Karpas-422 (cell line): Measurements from ENCODE around the gene RNF141. TPM values are rescaled to one million over a fixed set of nuclear protein-coding genes. Genes with fewer than 3 reads are reported as not detected.

ENCODE experiments used
- DNase-seq: peaks from one replicate; pipeline ENCODE4 v3.0.0-alpha.2; 2015
- H2AFZ ChIP-seq: fragments of 200-600 bp; sonication (generic); 2 replicates; pipeline ENCODE4 v1.6.1; 2014; ENCODE audit warnings: antibody characterized with exemption, low read length, mixed read lengths
- H3K27ac ChIP-seq: fragments of 200-600 bp; sonication (generic); 2 replicates; pipeline ENCODE4 v1.5.1; 2014; ENCODE audit warnings: mild to moderate bottlenecking, low read length, moderate library complexity
- H3K27me3 ChIP-seq: fragments of 200-600 bp; sonication (generic); 2 replicates; pipeline ENCODE4 v1.6.1; 2014; ENCODE audit warnings: low read length, mixed read lengths
- H3K36me3 ChIP-seq: fragments of 200-600 bp; sonication (generic); 2 replicates; pipeline ENCODE4 v1.6.1; 2014; ENCODE audit warnings: low read length, mixed read lengths; ENCODE audit not compliant: insufficient read depth
- H3K4me1 ChIP-seq: fragments of 200-600 bp; sonication (generic); 2 replicates; pipeline ENCODE4 v1.6.1; 2014; ENCODE audit warnings: mild to moderate bottlenecking, low read length, mixed read lengths
- H3K4me2 ChIP-seq: fragments of 200-600 bp; sonication (generic); 2 replicates; pipeline ENCODE4 v1.6.1; 2014; ENCODE audit warnings: low read length, low read depth, mild to moderate bottlenecking; ENCODE audit not compliant: poor library complexity, severe bottlenecking
- H3K4me3 ChIP-seq: fragments of 200-600 bp; sonication (generic); 2 replicates; pipeline ENCODE4 v1.5.1; 2014; ENCODE audit warnings: mild to moderate bottlenecking, antibody characterized with exemption, low read length, mixed read lengths
- H3K79me2 ChIP-seq: fragments of 200-600 bp; sonication (generic); 2 replicates; pipeline ENCODE4 v1.6.1; 2014; ENCODE audit warnings: mild to moderate bottlenecking, low read length, mixed read lengths
- H3K9ac ChIP-seq: fragments of 200-600 bp; sonication (generic); 2 replicates; pipeline ENCODE4 v1.6.0; 2014; ENCODE audit warnings: low read length
- H3K9me2 ChIP-seq: fragments of 200-600 bp; sonication (generic), shearing (Covaris generic); replicated peaks from 2 replicates; pipeline ENCODE4 v1.6.0; 2014; ENCODE audit warnings: mild to moderate bottlenecking, low read length, moderate library complexity; ENCODE audit not compliant: insufficient read depth
- H3K9me3 ChIP-seq: fragments of 300-700, 200-600 bp; sonication (generic); 2 replicates; pipeline ENCODE4 v1.6.1; 2014; ENCODE audit warnings: low read length, mixed read lengths
- H4K20me1 ChIP-seq: fragments of 200-600 bp; sonication (generic); 2 replicates; pipeline ENCODE4 v1.6.1; 2014; ENCODE audit warnings: mild to moderate bottlenecking, antibody characterized with exemption, low read length, low read depth; ENCODE audit not compliant: insufficient read depth
- total RNA-seq: library from RNA; depleted of rRNA; stranded (reverse); fragments of >200 nt; shearing (Covaris generic); gene quantifications from 2 replicates; pipeline ENCODE4 v1.2.3, GENCODE V29; 2014; ENCODE audit warnings: low replicate concordance

RNF141 gene
- total RNA-seq, 1 experiment from 2014 or later, result 12.2 TPM

DNA sequence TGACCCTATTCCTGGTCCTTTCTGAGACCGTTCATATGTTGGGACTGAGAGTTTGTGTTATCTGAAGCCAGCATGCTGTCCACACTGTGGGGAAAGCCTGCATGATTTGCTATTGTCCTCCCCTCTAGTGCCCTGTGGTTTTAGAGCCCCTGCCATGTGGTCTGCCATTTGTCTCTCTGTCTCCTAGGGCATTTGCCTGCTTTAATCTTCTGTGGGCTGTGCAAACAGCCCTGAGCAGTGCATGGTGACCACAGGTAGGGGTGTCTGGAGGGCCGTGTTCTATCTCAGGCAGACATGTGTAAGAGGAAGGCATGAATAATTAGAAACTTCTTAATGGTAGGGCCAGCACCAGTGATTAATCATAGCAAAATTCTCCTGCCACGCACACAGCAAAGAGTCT is 62.9 kb downstream of the RNF141 start:
- H3K9me3 ChIP-seq, result no peaks in the 10 kb centered on the region
- DNase-seq, result no peak
- no peaks in the 10 kb centered on the region for H3K79me2 ChIP-seq
- H3K27me3 ChIP-seq, result no peaks in the 10 kb centered on the region
- peaks cover 25% of the 10 kb centered on the region for H3K4me1 ChIP-seq
- no peaks in the 10 kb centered on the region for H3K36me3 ChIP-seq
- H3K9me2 ChIP-seq, result no peaks in the 10 kb centered on the region
- no peaks in the 10 kb centered on the region for H4K20me1 ChIP-seq
- H3K4me3 ChIP-seq, result no peak overlapping the region; the same call in 1 of the 2 replicates
- peak overlapping the region; percentile 41 for H3K4me2 ChIP-seq
- H3K9ac ChIP-seq, result peak overlapping the region; percentile 25; the same call in 1 of the 2 replicates
- peak overlapping the region; percentile 50 for H3K27ac ChIP-seq
- no peak overlapping the region for H2AFZ ChIP-seq

DNA sequence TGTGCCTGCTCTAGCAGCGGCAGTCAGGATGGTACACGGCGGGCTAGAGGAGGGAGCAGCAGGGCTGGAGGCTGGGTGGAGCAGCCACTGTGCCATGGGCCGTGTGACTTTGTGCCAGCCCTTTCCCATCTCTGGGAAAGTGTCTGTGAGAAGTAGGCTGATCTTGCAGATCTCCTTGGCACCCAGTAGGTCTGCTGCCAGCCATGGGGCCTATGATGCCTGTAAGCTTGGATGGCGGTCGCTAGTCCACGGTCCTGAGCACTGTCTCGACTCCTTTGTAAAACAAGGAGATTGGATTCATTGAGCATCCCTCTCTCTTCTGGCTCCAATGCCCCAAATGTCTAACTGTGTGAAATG is 63.3 kb downstream of the RNF141 start:
- Histone ChIP-seq H3K36me3 (no peaks in the 10 kb centered on the region), H3K9me2 (no peaks in the 10 kb centered on the region), H3K4me2 (peak overlapping the region; percentile 41), H2AFZ (no peak overlapping the region), H3K27me3 (no peaks in the 10 kb centered on the region), H3K9ac (peak overlapping the region; percentile 25; the same call in 1 of the 2 replicates), H3K9me3 (no peaks in the 10 kb centered on the region), H4K20me1 (no peaks in the 10 kb centered on the region), H3K4me1 (peaks cover 25% of the 10 kb centered on the region), H3K4me3 (no peak overlapping the region; the same call in 1 of the 2 replicates), H3K27ac (peak overlapping the region; percentile 50), H3K79me2 (no peaks in the 10 kb centered on the region)
- no peak for DNase-seq

DNA sequence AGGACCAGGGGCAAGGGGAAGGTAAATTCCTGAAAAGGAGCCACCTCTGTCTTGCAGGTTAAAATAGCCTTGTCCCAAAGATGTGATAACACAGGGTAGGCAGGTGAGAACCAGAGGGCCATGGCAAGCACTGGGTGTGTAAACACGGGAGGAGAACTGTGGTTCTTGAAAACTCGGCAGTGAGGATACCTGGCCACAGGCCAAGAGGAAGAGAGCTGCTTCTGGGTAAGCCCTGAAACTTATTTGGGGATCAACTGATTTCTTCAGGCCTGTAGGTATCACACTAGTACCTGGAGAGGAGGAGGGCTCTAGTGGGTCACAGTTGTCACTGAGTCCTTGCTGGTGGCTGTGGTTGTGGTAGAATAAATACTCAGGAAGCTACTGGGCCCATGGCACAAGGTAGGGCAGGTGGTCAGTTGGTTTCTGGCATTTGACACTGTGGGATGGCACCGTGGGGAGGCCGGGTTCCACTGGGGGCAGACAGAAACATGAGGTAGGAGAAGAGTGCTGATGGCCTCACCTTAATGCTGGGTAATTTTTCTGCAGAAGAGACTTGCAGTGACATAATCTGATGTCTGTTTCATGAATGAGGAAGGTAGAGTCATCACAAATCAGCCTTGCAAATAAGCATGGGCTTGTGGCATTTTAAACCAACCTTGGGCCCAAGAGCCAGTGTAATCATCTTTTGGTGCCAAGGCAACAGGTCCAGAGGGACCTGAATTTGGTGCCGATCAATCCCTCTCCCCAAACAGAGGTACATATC is 63.9 kb downstream of the RNF141 start:
- H3K79me2 ChIP-seq, result no peaks in the 10 kb centered on the region
- no peaks in the 10 kb centered on the region for H3K9me3 ChIP-seq
- H3K4me1 ChIP-seq, result peaks cover 25% of the 10 kb centered on the region
- no peaks in the 10 kb centered on the region for H3K27me3 ChIP-seq
- no peaks in the 10 kb centered on the region for H4K20me1 ChIP-seq
- H3K9me2 ChIP-seq, result no peaks in the 10 kb centered on the region
- no peak overlapping the region for H2AFZ ChIP-seq
- DNase-seq, result peak; percentile 55
- H3K4me3 ChIP-seq, result no peak overlapping the region; the same call in 1 of the 2 replicates
- peak overlapping the region; percentile 25; the same call in 1 of the 2 replicates for H3K9ac ChIP-seq
- peak overlapping the region; percentile 41 for H3K4me2 ChIP-seq
- no peaks in the 10 kb centered on the region for H3K36me3 ChIP-seq
- peak overlapping the region; percentile 50 for H3K27ac ChIP-seq

DNA sequence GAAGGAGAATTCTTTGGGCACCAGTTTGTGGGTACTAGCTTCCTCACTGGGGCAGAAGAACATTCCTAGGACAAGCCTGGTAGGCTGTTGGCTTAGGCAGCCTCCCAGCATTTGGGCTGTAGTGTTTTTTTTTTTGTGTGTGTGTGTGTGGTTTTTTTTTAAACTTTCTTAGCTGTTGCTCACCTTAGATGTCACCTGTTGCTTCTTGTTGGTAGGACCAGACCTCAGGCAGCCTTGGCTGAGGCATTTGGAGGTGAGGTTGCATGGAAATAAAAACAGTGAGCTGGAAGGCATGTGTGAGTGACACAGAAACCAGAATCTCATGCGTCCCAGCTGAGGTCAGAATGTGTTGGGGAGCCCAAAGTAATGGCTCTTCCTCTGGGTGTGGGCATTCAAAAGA is 64.6 kb downstream of the RNF141 start:
- Histone ChIP-seq H3K36me3 (no peaks in the 10 kb centered on the region), H3K4me3 (no peak overlapping the region), H4K20me1 (no peaks in the 10 kb centered on the region), H3K79me2 (no peaks in the 10 kb centered on the region), H3K9ac (no peak overlapping the region), H3K9me3 (no peaks in the 10 kb centered on the region), H3K9me2 (no peaks in the 10 kb centered on the region), H3K27ac (no peak overlapping the region), H3K4me2 (no peak overlapping the region), H2AFZ (no peak overlapping the region), H3K4me1 (peaks cover 25% of the 10 kb centered on the region), H3K27me3 (no peaks in the 10 kb centered on the region)
- DNase-seq, result no peak

DNA sequence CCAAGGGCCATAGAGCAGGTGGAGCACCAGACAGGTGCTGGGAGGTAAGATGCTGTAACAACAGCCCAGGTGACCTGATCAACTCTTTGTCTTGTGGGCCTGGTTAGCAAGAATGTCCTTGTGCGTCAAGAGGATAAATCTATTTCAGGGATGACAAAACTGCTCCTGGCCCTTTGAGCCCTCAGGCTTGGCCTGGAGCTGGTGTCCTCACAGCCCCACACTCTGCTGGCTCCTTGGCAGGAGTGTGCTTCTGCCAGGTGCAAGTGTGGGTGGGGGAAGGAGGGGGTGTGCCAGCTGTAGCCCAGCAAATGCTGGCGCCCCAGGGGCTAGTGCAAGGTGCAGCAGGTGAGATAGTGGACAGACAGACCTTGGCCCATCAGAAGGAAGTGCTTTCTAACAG is 66.4 kb downstream of the RNF141 start:
- H3K9ac ChIP-seq, result no peak overlapping the region
- no peak overlapping the region for H3K27ac ChIP-seq
- H3K4me3 ChIP-seq, result no peak overlapping the region
- H4K20me1 ChIP-seq, result no peaks in the 10 kb centered on the region
- H3K36me3 ChIP-seq, result no peaks in the 10 kb centered on the region
- no peaks in the 10 kb centered on the region for H3K27me3 ChIP-seq
- no peaks in the 10 kb centered on the region for H3K9me3 ChIP-seq
- no peak overlapping the region for H2AFZ ChIP-seq
- no peaks in the 10 kb centered on the region for H3K79me2 ChIP-seq
- no peak for DNase-seq
- no peaks in the 10 kb centered on the region for H3K9me2 ChIP-seq
- no peak overlapping the region for H3K4me2 ChIP-seq
- peaks cover 25% of the 10 kb centered on the region for H3K4me1 ChIP-seq

DNA sequence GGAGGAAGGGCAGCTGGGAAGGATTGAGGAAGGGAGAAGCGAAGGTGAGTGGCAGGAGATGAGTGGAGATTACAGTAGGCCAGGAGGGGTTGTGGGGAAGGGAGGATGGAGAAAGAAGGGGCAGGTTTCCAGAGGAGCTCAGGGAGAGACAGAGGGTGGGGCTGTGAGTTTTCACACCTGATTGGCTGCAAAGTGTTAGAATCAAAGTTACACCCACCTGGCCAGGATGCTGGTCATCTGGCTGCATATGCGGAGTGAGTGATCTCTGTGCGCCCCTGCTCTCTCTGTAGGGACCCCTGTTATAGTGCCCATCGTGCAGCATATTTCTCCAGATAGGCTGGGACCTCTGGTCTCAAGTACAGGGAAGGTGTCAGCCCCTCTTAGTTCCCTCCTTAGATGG is 67.6 kb downstream of the RNF141 start:
- Histone ChIP-seq H3K4me3 (no peak overlapping the region), H2AFZ (no peak overlapping the region), H3K9ac (no peak overlapping the region), H3K9me3 (no peaks in the 10 kb centered on the region), H3K36me3 (no peaks in the 10 kb centered on the region), H3K9me2 (no peaks in the 10 kb centered on the region), H3K4me1 (peaks cover 23% of the 10 kb centered on the region), H3K27me3 (no peaks in the 10 kb centered on the region), H3K27ac (no peak overlapping the region), H3K4me2 (no peak overlapping the region), H4K20me1 (no peaks in the 10 kb centered on the region), H3K79me2 (no peaks in the 10 kb centered on the region)
- DNase-seq, result no peak

DNA sequence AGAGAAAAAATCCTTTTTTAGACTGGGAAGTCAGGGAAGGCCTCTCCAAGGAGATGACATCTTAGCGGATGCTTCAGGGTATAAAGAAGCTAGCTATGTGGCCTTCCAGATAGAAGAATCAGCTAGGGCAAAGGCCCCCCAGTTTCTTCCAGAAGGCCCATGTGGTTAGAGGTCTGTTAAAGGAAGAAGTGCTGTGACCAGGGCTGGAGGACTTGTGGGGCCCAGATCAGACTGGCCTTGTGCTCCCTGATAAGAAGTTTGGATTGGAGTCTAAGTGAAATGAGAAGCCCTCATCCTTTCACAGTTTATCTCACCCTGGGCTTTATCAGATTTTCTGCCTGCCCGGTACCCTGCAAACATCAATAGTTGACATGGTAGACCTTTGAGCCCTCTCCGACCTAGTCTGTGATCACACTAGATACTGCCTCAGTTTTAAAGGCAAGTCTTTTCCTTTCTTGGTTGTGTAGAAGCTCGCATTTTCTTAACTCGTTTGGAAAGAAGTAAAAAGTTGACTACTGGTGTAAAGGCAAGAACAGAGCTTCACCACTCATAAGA is 78.2 kb downstream of the RNF141 start:
- H3K9me2 ChIP-seq, result no peaks in the 10 kb centered on the region
- peaks cover 8% of the 10 kb centered on the region; the same call in 1 of the 2 replicates for H3K36me3 ChIP-seq
- no peak overlapping the region for H3K9ac ChIP-seq
- no peaks in the 10 kb centered on the region for H3K27me3 ChIP-seq
- H3K4me1 ChIP-seq, result peaks cover 26% of the 10 kb centered on the region
- H3K4me2 ChIP-seq, result no peak overlapping the region
- H4K20me1 ChIP-seq, result no peaks in the 10 kb centered on the region
- H3K79me2 ChIP-seq, result no peaks in the 10 kb centered on the region
- no peaks in the 10 kb centered on the region for H3K9me3 ChIP-seq
- H3K4me3 ChIP-seq, result no peak overlapping the region
- DNase-seq, result no peak
- H2AFZ ChIP-seq, result no peak overlapping the region
- H3K27ac ChIP-seq, result no peak overlapping the region
